Brain pericyte (primary cell): Measurements from ENCODE around the gene DDO.
"Not testable (repeated sequence)": the region's sequence is repeated elsewhere in the genome, so short reads cannot be mapped to it uniquely, and the experiment has no call there.

Source experiments
- DNase-seq: peaks from one replicate; pipeline ENCODE4 v3.0.0-alpha.2; 2012; ENCODE audit warnings: low read depth, low spot score

DDO gene

DNA sequence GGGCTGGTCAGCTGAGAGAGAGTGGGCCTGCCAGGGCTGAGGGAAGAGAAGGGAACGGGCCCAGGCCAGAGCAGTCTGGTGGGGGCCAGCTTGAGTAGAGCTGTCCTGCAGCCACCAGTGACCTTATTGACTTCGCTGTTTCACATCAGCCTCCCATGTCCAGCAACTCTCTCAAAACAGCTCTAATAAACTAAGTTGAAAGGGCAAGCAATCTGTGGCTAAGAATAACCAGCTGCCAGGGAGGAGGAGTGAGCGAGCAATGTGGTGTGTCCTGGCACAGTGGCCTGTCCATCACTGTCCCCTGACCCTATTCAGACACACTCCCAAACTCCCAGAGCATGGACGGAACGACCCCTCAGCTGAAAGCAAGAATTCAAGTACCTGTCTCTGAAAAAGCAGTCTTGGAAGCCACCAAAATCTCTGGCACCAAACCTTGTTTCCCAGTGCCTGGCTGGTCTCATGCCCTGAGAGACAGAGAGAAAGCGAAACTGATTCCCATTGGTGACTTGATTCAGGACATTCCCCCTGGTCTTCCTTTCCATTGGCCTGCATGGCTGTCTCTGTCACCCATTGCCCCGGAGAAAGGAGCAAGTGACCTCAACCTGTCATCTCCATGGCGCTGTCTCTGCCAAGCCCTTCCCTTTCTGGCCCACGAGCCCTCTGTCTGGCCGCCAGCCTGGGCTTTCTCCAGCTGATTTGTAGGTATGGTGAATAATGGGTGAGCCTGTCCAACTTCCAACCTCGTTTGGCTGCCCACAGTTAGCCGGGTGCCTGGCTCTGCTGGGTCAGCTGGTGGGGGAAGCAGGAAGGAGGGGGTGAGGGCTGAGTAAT lies at the start of gene DDO:
DDO (minus strand) TSS at position 490 of the 831 bp plus-strand sequence. CDS start 2,113 bp downstream, outside the sequence.
- DNase-seq = no peak

DNA sequence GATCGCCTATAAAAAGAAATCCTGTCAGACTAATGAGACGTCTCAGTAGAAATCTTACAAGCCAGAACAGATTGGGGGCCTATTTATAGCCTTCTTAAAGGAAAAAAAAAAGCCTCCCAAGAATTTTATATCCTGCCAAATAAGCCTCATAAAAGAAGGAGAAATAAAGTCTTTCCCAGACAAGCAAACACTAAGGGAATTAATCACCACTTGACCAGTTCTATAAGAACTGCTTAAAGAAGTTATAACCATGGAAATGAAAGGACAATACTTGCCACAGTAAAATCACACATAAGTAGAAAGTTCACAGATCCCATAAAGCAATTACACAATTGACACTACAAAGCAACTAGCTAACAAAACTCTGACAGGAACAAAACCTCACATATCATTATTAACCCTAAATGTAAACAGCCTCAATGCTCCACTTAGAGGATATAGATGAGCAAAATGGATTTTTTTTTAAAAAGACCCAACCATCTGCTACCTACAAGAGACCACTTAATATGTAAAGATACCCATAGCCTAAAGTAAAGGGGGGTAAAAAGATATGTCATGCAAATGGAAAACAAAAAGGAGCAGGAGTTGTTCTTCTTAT lies 47.6 kb upstream of the DDO start:
- DNase-seq = no peak

DNA sequence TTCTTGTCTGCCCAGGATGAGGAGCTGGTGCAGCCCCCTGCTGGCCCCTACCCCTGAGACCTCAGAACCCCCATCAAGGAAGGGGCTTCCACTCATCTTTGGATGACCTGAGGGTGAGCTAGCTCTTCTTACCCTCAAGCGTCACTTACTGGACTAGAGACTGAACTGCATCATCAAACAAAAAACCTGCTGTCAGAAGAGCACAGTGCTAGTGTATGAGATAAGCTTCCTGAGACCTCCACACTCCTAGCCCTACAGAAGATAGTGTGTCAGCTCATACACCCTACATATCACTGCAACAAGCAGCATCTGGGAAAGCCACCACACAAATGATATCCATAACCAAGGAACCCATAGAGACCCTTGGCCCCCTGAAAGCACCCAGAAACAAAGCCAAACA lies 46.0 kb upstream of the DDO start:
- no peak for DNase-seq

DNA sequence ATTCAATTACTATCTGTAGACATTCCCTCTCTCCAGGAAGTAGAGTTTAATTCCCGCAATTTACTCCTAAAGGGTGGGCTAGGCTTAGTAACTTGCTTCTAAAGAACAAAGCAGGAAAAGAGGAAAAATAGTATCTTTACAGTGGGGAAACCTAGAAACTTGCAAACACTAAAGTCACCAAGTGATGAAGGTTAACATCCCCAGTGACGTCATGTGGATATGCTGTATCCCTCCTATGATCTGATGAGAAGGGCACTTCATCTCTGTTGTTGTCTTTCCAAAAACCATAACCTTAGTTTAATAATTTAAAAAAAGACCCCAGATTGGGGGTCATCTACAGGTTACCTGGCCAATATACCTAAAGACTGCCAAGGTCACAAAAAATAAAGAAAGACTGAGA lies 43.8 kb upstream of the DDO start:
- DNase-seq = no peak

DNA sequence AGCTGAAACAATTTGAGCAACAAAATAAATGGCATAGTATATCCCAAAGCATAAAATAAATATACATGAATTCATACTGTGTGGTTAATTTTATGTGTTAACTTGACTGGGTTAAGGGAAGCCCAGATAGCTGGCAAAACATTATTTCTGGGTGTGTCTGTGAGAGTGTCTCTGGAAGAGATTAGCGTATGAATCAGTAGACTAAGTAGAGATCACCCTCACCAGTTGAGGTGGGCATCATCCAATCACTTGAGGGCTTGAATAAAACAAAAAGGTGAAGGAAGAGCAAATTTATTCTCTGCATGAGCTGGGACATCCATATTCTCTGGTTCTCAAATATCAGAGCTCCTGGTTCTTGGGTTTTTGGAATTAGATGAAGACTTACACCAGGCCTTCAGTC lies 43.1 kb upstream of the DDO start:
- DNase-seq = no peak

DNA sequence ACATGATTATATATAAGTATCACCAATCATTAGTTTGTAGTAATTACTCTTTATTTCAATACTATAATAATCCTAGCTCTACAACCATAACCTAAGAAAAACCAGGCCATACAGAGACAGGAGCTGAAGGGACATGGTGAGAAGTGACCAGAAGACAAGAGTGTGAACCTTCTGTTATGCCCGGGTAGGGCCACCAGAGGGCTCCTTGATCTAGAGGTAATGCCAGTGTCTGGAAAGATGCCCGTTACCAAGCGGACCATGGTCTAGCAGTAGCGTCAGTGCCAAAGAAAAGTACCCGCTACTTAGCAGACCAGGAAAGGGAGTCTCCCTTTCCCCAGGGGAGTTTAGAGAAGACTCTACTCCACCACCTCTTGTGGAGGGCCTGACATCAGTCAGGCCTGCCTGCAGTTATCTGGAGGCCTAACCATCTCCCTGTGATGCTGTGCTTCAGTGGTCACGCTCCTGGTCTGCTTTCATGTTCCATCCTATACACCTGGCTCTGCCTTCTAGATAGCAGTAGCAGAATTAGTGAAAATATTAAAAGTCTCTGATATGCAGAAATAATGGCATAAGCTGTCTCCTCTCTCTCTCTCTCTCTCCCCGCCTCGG lies 42.3 kb upstream of the DDO start:
- DNase-seq = not testable (repeated sequence)

DNA sequence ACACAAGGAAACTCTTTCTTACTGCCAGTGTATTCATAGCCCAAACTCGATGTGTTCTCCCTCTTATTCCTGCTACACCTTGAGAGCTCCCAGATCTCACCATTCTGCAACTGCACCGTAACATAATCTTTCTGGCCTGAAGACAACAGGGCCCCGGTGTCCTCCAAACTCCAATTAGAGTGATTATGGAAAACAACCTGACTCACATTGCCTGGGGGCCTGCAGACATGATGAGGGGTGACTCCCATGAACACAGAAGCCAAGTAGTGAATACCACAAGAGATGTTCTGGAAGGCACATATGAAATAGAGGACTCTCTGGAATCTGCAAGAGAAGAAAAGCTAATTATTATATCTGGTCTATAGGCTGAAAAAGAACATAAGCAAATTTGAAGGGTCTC lies 41.3 kb upstream of the DDO start:
- no peak for DNase-seq

- DNase-seq = no peak
Observed at GRCh38 chr6:110449541-110449895, 34.1 kb upstream of the DDO start.

- DNase-seq = no peak
Observed at GRCh38 chr6:110448846-110449540, 33.6 kb upstream of the DDO start.

GRCh38 chr6:110447761-110448160 lies 32.4 kb upstream of the DDO start:
- DNase-seq = no peak

DNA sequence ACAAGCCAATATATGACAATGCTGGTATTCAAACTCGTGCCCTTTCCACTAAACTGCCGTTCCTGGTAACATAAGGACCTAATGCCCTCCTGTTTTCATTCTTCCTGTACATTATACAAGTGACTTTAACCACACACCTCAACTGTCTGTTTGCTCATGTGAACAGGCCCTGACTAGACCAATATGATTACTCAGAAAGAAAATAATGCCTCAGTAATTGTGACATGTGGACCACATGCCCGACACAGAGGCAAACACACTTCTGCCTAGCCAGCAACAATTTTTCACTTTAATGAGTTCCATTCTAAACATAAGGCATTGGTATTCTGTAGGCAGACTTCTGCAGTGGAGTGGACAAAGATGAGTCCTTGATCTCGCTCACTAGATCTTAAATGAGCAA lies 31.0 kb upstream of the DDO start:
- no peak for DNase-seq

GRCh38 chr6:110440026-110440425 lies 24.7 kb upstream of the DDO start:
- no peak for DNase-seq

GRCh38 chr6:110439356-110439755 lies 24.0 kb upstream of the DDO start:
- DNase-seq = no peak

DNA sequence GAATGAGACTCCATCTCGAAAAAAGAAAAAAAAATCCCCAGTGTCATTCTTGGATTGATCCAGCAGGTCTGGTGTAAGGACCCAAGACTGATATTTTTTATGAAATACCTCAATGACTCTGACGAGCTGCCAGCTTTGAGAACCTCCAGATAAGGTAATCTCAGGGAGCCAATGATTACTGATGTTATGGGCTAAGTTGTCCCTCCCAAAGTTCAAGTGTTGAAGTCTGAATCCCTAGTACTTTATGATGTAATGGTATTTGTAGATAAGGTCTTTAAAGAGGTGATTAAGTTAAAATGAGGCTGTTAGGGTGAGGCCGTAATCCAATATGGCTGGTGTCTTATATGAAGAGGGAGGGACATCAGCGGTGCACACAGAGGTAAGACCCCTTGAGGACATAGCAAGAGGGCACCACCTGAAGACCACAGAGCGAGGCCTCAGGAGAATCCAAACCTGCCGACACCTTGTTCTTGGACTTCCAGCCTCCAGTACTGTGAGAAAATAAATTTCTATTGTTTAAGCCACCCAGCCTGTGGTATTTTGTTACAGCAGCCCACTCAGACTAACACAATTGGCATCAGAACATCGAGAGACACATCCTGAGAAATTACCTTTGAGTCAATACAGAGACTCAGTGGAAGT lies 19.7 kb upstream of the DDO start:
- no peak for DNase-seq

DNA sequence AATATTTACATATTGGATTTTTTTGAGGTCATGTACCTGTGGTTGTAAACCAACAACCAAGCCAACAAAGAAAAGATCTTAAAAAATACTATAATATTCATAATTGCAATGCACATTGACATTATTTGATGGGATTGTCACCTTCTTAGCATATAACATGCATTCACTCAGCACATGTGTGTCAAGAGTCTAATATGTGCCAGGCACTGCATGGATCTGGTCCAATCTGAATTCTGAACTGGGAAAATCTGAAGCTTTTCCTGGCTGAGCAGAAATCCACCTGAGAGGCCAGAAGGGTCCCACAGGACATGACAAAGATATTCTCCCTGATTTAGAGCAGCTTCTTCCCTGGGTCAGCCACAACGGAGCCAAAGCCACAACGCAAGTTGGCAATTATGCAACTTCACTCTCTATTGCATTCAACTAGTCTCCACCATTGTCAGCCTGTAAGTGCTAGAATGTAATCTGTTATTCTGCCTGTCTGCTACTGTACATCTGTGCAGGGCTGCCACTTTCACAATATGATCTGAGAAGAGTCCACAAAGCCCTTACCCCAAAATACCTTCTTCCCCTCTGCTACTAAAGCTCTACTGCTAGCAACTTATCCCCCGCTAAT lies 17.0 kb upstream of the DDO start:
- no peak for DNase-seq

- DNase-seq = no peak
Observed at GRCh38 chr6:110430741-110431140, 15.4 kb upstream of the DDO start.

GRCh38 chr6:110430236-110430635 lies 14.9 kb upstream of the DDO start:
- DNase-seq = no peak

DNA sequence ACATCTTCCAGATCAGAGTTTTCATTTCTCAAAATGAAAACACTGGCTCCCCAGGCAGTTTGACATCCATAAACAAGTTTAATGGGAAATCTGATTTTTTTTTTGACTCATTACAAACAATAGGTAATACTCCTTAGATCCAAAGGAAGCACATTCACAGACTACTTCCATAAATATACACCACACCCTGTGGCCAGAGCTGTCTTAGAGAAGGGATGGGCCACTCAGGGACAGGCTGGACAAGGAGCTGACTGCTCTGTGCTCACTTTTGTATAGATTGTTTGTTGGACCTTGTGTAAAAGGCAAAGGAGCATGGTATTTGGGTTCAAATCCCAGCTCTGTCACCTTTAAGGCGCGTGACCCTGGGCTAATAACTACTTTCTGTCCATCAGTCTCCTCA lies 12.8 kb upstream of the DDO start:
- no peak for DNase-seq

GRCh38 chr6:110425816-110426215 lies 10.4 kb upstream of the DDO start:
- DNase-seq = no peak

GRCh38 chr6:110422444-110422822 lies 7.1 kb upstream of the DDO start:
- DNase-seq = no peak

- DNase-seq = no peak
Observed at GRCh38 chr6:110421749-110422443, 6.5 kb upstream of the DDO start.
